UCSD-AML1 (cell line): ENCODE measurements around the gene POLR1E.
"Not testable (repeated sequence)": the region's sequence is repeated elsewhere in the genome, so short reads cannot be mapped to it uniquely, and the experiment has no call there.

Experiments used
- DNase-seq: peaks from one replicate; lab custom pipeline; 2025; ENCODE audit not compliant: unreplicated experiment; lab: John Stamatoyannopoulos, UW

Gene POLR1E

DNA sequence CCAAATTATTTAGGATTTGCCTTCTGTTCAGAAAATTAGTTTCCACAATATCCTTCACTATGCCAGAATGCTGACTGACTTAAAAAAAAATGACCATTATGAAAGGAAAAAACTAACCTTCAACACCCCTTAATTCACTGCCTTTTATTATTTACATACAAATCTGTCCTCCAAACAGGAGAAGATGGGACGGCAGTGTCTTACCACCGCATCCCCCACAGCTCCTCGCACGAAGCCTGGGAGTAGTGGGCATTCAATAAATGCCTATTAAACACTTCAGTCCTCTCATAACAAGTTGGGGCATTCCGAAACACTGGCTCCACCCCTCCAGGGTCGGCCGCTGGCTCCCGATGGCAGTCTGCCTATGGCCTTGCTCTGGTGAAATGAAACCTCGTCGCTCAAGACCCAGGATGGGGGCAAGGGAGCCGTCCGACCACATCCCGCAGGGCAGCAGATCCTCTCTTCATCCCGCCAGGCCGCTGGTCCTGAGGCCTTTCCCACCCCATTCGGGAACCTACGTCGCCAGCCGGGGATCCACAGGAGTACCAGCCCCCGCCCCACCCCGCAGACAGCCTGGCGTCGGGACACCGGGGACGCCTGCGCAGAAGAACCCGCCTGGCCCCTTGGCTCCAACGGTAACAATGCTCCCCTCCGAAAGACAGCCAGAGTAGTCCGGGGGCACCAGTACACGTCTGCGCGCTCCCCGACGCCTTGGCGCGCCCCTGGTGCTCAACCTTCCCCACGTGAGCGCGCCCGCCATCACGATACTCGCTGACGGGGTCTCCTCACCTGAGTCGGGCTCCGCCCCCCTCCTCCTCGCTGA, 21.1 kb upstream of the POLR1E start:
- DNase-seq = peak; percentile 86

DNA sequence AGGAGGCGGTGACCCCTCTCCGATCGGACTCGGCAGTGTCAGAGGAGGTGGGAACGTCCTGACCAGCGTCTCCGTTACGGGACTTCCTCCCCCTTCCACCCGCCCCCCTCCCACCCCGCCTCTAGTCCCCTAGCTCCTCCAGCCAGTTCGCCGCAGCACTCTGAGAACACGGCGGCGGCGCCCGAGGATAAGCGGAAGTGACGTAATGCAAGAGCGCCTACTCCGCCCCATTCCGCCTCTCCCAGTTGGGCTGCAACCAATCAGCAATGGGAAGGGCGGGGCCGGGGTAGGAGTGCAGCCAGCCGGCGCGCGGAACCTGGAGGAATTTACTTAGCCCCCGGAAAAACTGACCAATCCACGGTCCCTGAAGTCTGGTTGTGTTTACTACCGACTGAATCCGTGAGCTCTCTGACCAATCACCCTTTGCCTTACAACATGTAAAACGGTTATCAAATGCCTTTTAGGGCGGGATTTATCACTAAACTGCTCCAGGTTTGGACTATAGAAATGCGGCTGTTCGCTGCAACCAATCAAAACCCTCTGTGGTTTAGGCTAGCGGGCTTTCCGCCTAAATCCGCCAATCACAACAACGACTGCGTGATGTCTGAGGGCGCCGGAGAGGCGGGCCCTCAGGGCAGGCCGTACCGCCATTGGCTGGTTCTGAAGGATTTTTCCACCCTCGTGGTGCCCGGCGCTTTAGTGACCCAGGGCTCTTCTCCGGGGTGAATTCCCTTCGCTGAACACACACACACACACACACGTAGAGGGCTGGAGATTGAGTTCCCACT, 20.3 kb upstream of the POLR1E start, which contains the start of gene ZBTB5:
ZBTB5 (minus strand) TSS at position 202 of the 788 bp plus-strand sequence. CDS start 22,899 bp downstream, outside the sequence.
- peak; percentile 98 for DNase-seq

DNA sequence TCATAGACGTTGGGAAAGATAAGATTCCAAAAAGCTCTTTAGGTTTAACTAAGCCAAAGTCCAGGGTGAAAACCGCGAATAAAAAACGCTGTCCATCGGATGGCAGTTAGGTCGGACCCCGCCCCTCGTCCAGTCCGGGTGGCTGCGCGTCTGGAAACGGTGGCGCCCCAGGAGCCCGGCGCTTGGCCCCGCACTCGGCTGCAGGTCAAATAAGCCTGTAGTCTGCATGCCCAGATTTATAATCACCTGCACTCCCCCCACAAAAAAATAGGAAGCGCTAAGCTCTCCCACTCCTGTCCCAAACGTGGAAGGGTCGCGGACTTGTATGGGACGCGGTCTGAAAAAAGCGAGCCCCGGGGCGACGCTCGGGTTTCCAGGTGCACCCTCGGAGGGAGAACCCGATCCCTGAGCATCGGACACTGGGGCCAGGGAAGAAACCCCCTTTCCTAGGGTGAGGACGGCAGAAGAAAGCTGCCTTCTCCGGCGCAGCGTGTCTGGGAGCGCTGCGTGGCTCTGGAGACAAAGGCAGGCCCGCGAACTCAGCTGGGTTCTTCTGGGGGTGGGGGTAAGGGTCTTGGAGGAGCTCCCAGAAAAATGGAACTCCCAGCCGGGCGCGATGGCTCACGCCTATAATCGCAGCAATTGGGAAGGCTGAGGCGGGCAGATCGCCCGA, 19.6 kb upstream of the POLR1E start:
- DNase-seq = peak; percentile 60

DNA sequence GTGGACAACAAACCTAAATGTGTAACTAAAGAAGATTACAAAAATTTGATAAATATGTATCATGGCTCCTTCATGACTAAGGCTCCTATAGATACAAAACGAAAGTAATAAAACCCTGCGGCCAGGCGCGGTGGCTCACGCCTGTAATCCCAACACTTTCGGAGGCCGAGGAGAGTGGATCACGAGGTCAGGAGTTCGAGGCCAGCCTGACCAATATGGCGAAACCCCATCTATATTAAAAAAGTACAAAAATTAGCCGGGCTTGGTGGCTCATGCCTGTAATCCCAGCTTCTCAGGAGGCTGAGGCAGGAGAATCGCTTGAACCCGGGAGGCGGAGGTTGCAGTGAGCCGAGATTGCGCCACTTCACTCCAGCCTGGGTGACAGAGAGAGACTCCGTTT, 18.2 kb upstream of the POLR1E start:
- DNase-seq = not testable (repeated sequence)

DNA sequence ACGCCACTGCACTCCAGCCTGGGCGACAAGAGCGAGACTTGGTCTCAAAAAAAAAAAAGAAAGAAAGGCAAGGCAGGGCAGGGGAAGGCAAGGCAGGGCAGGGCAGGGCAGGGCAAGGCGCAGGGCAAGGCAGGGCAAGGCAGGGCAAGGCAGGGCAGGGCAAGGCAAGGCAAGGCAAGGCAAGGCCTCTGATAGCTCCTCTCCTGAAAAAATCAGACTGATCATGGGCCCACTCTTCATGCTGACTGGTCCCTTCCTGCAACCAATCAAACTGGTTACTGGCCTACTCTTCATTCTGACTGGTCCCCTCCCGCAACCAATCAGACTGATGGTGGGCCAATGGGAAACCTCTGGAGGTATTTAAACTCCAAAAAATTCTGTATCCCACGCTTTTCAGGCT, 17.1 kb upstream of the POLR1E start:
- no peak for DNase-seq

DNA sequence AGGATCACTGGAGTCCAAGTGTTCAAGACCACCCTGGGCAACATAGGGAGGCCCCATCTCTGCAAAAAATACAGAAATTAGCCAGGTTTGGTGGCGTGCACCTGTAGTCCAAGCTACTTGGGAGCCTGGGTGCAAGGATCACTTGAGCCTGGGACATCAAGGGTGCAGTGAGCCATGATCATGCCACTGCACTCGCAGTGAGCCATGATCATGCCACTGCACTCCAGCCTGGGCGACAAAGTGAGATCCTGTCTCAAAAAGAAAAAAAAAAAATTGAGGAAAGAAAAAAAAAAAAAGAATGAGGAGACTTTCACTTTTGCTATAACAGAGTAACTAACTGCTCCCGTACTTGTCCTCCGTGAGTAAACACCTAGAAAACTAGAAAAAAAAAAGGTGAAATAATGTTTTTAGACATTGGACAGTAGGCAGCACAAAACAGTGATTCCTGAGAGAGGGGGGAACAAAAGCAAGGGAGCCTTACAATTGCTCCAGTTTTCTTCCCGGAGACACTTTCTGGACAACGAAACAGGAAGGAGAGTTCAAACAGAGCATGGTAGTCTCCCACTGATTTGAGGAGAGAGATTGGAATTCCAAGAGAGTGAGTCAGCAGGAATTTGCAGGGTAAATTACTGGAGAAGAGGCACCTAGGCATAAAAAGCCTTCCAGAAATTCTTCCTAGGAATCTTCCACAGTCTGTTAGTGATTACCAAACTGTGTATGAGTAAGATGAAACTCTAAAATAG, 13.6 kb upstream of the POLR1E start:
- DNase-seq = no peak

DNA sequence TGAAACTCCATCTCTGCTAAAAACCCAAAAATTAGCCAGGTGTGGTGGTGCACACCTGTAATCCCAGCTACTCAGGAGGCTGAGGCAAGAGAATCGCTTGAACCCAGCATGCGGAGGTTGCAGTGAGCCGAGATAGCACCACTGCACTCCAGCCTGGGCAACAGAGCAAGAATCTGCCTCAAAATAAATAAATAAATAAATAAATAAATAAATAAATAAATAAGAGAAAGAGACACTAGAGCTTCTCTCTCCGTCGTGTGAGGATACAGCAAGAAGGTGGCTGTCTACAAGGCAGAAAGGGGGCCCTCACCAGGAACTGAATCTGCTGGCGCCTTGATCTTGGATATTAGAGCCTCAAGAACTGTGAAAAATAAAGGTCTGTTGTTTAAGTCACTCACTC, 11.8 kb upstream of the POLR1E start:
- not testable (repeated sequence) for DNase-seq

DNA sequence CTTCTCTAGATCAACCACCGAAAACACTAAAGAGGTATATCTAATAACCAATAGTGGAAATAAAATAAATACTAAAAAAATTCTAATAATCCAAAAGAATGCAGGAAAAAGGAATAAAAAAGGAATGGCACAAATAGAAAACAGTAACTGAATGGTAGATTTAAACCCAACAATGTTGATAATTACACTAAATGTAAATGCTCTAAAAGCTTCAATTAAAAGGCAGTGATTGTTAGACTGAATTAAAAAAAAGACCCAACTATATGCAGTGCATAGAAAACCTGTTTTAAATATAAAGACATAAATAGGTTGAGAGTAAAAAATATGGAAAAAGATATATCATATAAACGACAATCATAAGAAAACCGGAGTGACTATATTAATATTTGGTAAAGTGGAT, 11.3 kb upstream of the POLR1E start:
- DNase-seq = no peak

DNA sequence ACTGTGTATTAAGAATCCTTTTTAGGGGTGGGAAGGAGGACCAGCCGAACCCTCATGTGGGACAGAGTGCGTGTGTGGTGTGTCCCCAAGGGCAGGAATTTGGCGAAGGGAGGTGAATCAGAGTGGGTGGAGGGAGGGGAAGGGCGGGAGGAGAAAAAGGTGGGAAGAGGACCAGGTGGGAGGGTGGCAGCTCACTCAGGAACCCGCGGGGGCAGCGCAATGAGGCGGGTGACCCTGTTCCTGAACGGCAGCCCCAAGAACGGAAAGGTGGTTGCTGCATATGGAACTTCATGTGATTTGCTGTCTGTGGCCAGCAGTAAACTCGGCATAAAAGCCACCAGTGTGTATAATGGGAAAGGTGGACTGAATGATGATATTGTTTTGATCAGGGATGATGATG, 8.8 kb upstream of the POLR1E start:
- no peak for DNase-seq

DNA sequence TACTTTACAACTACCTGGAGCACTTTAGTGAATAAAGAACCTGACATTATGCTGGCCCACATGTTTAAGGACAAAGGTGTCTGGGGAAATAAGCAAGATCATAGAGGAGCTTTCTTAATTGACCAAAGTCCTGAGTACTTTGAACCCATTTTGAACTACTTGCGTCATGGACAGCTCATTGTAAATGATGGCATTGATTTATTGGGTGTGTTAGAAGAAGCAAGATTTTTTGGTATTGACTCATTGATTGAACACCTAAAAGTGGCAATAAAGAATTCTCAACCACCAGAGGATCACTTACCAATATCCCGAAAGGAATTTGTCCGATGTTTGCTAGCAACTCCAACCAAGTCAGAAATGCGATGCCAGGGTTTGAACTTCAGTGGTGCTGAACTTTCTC, 8.3 kb upstream of the POLR1E start:
- not testable (repeated sequence) for DNase-seq

DNA sequence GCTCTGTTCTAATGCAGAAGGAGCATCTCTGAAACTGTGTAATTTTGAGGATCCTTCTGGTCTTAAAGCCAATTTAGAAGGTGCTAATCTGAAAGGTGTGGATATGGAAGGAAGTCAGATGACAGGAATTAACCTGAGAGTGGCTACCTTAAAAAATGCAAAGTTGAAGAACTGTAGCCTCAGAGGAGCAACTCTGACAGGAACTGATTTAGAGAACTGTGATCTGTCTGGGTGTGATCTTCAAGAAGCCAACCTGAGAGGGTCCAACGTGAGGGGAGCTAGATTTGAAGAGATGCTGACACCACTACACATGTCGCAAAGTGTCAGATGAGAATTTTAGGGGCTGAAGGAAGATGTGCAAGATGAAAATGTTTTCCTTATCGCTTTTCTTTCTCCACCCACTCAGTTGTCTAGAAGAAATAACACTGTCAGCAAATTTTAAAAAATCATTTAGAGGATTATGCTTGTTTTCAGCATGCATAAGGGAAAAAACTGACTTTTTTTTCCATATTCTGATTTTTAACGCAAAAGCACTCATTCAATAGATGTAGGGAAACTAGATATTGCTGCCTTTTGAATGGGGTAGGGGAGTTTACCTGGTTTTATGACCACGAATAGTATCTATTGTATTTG, 7.6 kb upstream of the POLR1E start:
- not testable (repeated sequence) for DNase-seq

DNA sequence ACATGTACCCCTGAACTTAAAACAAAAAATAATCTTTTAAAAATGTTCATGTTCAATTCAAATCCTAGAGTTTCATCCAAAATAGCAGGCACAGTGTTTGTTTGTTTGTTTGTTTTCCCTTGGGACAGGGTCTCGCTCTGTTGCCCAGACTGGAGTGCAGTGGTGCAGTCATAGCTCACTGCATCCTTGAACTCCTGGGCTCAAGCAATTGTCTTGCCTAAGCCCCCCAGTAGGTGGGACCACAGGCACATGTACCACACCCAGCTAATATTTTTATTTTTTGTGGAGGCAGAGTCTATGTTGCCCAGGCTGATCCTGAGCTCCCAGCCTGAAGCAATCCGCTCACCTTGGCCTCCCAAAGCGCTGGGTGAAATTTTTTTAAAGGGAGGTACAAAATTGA, 5.0 kb upstream of the POLR1E start:
- no peak for DNase-seq

DNA sequence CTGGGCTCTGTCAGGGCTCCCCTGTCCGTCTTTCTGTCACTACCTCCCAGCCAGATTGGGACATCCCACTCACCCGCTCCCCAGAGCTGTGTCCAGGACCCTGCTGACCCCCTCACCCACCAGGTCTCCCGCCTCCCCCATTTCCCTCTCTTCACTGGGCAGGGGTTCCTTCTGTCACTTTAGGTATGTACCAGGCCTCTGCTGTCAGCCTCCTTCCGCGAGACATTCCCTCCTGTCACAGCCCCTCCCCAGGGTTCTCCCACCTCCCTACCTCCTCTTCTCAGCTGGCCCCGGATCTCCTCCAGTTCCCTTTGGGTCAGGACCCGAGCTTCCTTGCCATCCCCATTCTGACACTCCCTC, 488 bp downstream of the POLR1E start:
- DNase-seq = peak; percentile 36

DNA sequence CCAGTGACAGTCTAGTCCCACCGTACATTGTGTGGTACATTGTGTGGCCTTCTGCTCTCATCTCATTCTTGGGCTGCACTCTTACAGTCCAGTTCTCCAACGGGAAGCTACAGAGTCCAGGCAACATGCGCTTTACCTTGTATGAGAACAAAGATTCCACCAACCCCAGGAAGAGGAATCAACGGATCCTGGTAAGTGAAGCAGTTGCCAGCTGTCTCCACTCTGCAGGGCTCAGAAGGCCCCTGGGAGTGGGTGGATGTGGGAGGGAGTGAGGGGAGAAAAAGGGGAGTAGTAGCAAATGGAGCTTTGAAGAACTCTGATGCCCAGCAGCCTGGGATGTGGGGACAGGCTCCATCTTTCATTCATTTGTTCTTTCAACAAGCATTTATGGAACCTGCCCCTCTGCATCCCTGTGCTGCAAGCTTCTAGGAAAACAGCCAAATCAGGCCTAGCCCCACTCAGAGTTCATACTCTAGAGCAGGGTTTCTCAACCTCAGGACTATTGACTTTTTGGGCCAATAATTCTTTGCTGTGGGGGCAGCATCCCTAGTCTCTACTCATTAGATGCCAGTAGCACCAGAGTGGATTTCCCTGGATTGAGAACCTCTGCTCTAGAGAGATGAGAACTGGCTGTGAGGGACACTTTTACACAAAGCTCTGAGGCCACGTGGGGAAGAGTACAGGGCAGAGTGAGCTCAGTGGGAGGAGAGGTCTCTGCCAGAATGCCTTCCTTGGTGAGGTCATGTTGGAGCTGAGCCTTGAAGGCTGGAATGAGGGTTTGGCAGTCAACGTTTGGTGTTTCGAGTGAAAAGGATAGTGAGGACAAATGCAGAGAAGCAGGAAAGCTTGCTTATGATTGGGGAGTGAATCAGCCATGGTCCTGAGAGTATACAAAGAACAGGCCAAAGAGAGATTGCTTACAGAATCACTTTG, 1.1 kb downstream of the POLR1E start:
- no peak for DNase-seq

DNA sequence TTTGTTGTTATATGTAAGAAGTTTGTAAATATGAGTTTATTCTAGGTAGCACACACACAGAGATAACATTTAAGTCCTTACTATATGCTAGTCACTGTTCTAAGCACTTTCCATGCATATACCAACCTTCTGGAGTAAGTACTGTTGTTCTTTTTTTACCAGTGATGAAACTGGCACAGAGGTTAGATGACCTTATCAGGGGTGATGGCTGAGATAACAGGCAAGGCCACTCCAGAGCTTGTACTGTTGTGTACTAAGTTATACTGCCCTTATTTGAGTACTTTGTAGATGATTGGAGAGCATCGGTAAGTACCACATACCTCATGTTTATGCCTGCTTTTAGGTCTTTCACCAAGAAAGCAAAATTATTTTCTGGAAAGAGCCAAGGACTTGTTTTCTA, 6.2 kb downstream of the POLR1E start:
- DNase-seq = no peak

DNA sequence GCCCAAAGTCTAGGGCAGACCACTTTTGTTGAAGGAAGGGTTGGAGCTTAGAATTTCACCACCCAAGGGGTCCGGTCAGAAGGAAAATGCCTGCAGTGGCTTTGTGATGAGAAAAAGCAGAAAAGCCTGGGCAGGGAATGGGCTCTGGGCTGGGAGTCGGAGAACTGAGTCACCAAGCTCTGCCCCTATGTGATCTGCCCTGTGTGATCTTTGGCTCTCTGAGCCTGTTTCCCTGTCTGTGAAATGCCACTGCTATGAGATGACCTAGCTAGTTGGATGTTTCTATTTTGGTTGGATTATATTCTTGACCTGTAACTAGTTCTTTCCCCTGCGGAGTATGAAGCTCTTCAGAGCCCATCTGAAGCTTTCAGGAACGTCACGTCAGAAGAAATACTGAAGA, 9.8 kb downstream of the POLR1E start:
- no peak for DNase-seq

DNA sequence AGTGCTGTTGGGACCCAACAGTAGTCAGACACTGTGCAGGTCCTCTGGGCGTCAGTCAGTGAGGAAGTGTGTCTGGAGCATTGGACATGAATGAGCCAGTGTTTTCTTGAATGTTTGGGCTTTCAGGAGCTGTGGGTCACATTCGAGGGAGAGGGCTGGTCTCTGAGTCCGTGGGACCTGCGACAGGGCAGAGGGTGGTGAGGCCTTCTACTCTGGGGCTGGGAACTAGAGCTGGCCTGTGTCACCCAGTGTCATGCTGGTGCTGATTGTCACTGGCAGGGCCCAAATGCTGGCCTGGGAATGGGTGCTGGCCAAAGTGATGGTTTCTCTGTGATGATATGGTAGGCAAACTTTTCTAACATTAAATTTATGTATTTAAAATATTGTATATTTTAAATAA, 10.3 kb downstream of the POLR1E start:
- DNase-seq = no peak

DNA sequence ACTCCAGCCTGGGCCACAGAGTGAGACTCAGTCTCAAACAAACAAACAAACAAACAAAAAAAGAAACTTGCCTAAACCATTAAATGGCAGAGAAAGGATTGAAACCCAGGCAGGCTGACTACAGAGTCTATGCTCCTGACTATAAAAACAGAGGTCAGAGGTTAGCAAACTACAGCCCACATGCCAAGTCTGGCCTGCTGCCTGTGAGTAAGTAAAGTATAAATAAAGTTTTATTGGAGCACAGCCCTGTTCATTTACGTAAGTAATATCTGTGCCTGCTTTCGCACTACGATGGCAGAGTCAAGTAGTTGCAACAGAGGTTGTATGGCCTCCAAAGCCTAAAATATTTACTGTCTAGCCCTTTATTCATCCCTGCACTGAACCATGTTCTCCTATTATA, 11.6 kb downstream of the POLR1E start:
- no peak for DNase-seq

DNA sequence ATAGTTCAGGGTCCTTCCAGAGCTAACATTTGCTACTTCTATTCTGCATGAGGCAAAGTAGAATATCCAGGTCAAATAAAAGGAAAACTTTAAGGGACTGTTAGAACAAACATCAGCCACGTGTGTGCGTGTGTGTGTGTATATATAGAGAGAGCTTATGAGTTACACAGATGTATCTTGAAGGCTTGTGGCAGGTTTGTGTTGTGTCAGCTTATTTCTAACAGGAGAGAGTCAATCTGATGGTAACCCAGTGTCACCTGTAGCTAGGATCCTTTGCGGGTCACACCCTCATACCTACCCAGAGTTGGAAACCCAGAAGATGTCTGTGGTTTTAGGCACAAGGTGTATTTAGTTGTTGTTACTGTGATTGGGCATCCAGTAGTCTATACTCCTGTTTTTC, 12.7 kb downstream of the POLR1E start:
- DNase-seq = no peak

DNA sequence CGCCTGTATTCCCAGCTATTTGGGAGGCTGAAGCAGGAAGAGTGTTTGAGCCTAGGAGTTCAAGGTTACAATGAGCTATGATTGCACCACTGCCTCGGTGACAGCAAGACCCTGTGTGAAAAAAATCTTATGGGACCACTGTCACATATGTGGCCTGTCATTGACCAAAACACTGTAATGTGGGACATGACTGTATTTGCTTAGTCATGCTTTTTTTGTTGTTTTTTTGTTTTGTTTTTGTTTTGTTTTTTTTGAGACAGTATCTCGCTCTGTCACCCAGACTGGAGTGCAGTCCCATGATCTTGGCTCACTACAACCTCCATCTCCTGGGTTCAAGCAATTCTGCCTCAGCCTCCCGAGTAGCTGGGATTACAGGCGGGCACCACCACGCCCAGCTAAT, 13.5 kb downstream of the POLR1E start:
- no peak for DNase-seq
